ENCODE data around the gene PPTC7.

DNA sequence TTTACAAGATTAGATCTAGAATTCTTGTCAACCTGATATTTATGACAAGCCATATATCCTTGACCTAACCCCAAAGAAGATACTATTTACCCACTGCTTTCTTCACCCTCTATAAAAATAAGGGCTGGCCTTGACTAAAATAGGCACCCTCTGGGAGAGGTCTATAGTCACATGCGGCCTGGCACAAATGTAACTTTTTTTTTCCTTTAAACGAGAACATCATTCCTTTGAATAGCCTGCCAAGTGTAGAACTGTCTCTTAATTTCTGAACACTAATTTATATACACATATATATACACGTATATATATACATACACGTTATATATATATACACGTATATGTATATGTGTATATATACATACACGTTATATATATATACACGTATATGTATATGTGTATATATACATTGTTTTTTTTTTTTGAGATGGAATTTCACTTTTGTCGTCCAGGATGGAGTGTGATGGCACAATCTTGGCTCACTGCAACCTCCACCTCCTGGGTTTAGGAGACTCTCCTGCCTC is 18.6 kb downstream of the PPTC7 start:
- TF ChIP-seq EZH2phosphoT487 (IDR thresholded peaks at IDR 0.05; ENCODE audit: insufficient read depth, low read depth), result no peak
- TF ChIP-seq EZH2 (IDR thresholded peaks at IDR 0.05; ENCODE audit: insufficient read depth, poor library complexity, severe bottlenecking), result no peak
